ENCODE measurements around the gene CNTNAP2.

The CNTNAP2 gene

GRCh38 chr7:148334959-148335577, 2218.5 kb downstream of the CNTNAP2 start:
- Mint-ChIP-seq H3K4me3 (no peak overlapping the region), H3K27me3 (peaks cover 48 to 66% of the 10 kb centered on the region in 2 donors), H3K36me3 (ENCODE audit: insufficient read depth) (peaks cover 3% of the 10 kb centered on the region), H3K27ac (no peak overlapping the region), H3K4me1 (ENCODE audit: low read depth in 2 of 2) (peaks cover 9% of the 10 kb centered on the region in 2 donors), H3K9me3 (peaks cover 8 to 16% of the 10 kb centered on the region in 2 donors)
- DNase-seq (no peak), ATAC-seq (replicated peaks) (no peak)

- no peak for DNase-seq
- Mint-ChIP-seq H3K27ac (no peak overlapping the region), H3K27me3 (peaks cover 55 to 73% of the 10 kb centered on the region in 2 donors), H3K36me3 (ENCODE audit: insufficient read depth) (peaks cover 3% of the 10 kb centered on the region), H3K4me1 (ENCODE audit: low read depth in 2 of 2) (peaks cover 9% of the 10 kb centered on the region in 2 donors), H3K9me3 (peaks cover 1 to 9% of the 10 kb centered on the region in 2 donors), H3K4me3 (no peak overlapping the region)
- ATAC-seq (replicated peaks), result no peak
These were observed 2219.2 kb downstream of the CNTNAP2 start for GRCh38 chr7:148335790-148336189.

DNA sequence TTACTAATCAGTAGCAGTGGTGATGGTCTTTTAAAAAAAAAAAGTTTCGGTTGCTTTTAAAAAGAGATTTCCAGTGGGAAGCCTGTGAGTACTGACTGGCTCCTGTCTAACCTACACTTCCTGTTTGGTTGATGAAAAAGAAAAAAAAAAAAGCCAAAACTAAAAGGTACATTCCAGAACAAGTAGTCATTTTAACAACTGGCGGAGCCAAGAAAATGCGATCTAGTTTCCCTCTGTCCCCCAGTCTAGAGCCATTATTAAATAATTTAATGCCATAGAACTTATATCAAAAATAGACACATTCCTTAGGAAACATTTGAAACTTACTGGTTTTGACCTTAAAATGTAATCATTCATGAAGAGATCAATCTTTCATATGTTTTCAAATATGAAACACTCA, 2219.8 kb downstream of the CNTNAP2 start:
- peaks cover 9% of the 10 kb centered on the region in 2 donors for H3K4me1 Mint-ChIP-seq (ENCODE audit: low read depth in 2 of 2)
- no peak for DNase-seq
- no peak overlapping the region for H3K27ac Mint-ChIP-seq
- peaks cover 0 to 3% of the 10 kb centered on the region in 2 donors for H3K9me3 Mint-ChIP-seq
- no peak overlapping the region for H3K4me3 Mint-ChIP-seq
- peaks cover 3% of the 10 kb centered on the region for H3K36me3 Mint-ChIP-seq (ENCODE audit: insufficient read depth)
- ATAC-seq (replicated peaks), result no peak
- peaks cover 58 to 80% of the 10 kb centered on the region in 2 donors for H3K27me3 Mint-ChIP-seq

- ATAC-seq (replicated peaks), result no peak
These were observed 2220.8 kb downstream of the CNTNAP2 start for GRCh38 chr7:148337246-148337965.

DNA sequence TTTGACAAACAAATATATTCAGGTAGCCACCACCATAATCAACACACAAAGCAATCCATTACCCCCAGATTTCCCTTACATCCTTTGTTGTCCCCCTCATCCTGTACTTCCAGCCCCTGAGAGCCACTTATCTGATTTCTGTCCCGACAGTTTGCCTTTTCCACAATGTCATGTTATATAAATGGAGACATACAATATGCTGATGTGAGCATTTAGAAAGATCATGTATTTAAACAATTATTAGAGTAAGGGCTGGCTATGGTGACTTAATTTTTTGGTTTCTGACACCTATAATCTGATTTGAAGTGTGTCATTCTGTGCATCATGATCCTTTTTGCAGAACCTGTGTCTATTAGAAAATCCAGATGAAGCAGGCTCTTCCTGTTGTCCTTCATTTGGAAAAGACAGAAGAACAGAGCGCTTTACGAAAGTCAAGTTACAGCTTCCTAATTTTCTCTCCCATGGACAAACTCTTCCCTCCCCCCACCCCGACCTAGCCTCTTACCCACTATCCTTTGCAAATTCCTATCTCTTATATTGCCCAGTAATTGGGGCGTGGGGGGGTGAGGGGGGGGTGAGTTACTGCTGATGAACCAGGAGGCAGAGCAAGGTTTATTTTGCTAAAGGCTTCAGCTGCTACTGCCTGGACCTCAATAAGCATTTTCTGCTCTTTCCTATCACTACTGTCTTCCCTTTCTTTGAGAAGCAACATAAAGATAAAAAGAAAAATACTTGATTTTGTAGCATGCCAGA, 2221.6 kb downstream of the CNTNAP2 start:
- Mint-ChIP-seq H3K9me3 (no peaks in the 10 kb centered on the region), H3K27ac (no peak overlapping the region), H3K36me3 (ENCODE audit: insufficient read depth) (peaks cover 3% of the 10 kb centered on the region), H3K4me3 (no peak overlapping the region), H3K4me1 (ENCODE audit: low read depth in 2 of 2) (peaks cover 9% of the 10 kb centered on the region in 2 donors), H3K27me3 (peaks cover 76 to 97% of the 10 kb centered on the region in 2 donors)
- DNase-seq (no peak), ATAC-seq (replicated peaks) (no peak)

More at GRCh38 chr7:148337246-148337965, 2220.8 kb downstream of the CNTNAP2 start:
- H3K36me3 Mint-ChIP-seq (ENCODE audit: insufficient read depth), result peaks cover 3% of the 10 kb centered on the region
- peaks cover 9% of the 10 kb centered on the region in 2 donors for H3K4me1 Mint-ChIP-seq (ENCODE audit: low read depth in 2 of 2)
- H3K27ac Mint-ChIP-seq, result no peak overlapping the region
- H3K4me3 Mint-ChIP-seq, result no peak overlapping the region
- no peaks in the 10 kb centered on the region for H3K9me3 Mint-ChIP-seq
- no peak for DNase-seq
- peaks cover 68 to 90% of the 10 kb centered on the region in 2 donors for H3K27me3 Mint-ChIP-seq

DNA sequence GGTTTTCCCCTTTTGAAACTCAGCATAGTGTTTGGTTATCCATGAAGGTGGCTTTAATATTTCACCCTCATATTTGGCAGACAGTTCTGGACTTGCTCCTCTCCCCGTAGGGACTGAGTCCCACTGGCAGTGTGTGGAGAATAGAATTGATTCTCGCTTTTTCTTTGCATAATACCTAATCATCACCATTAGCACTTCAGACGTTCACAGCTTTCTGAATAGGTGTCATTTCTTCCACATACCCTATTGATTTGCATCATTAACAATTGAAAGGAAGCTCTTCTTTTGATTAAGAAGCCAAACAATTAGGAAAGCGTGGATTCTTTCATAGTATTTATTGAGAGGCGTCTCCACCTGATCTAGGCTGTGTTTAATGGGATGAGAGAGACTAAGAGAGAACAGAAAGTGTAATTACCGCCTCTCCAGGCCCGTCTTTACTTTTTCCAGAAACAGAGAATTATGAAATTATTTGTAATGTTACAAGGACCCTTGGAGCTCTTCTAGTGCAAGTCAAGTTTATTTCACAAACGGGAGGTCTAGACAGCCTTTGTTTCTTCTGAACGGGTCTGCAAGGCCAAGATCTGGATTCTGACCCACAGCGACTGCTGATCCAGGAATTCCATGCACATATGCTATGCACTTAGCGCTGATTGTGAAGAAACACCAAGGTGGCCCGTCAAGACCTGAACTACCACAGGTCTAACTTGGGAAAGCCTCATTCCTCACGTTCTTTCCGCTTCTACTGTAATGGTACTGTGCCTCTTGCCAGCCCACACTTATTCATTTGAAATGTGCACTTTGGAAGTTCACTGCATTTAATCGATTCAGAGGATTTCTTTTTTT, 2224.1 kb downstream of the CNTNAP2 start:
- no peak for DNase-seq
- peaks cover 9% of the 10 kb centered on the region in 2 donors for H3K4me1 Mint-ChIP-seq (ENCODE audit: low read depth in 2 of 2)
- no peak overlapping the region for H3K27ac Mint-ChIP-seq
- H3K4me3 Mint-ChIP-seq, result no peak overlapping the region
- H3K27me3 Mint-ChIP-seq, result peaks cover 89 to 99% of the 10 kb centered on the region in 2 donors
- no peak for ATAC-seq (replicated peaks)
- no peaks in the 10 kb centered on the region for H3K9me3 Mint-ChIP-seq
- no peaks in the 10 kb centered on the region for H3K36me3 Mint-ChIP-seq (ENCODE audit: insufficient read depth)

- DNase-seq (no peak), ATAC-seq (replicated peaks) (no peak)
- Mint-ChIP-seq H3K4me1 (ENCODE audit: low read depth in 2 of 2) (peaks cover 3 to 4% of the 10 kb centered on the region in 2 donors), H3K27me3 (peaks cover 58 to 67% of the 10 kb centered on the region in 2 donors), H3K27ac (no peak overlapping the region), H3K4me3 (no peak overlapping the region), H3K9me3 (no peaks in the 10 kb centered on the region), H3K36me3 (ENCODE audit: insufficient read depth) (no peaks in the 10 kb centered on the region)
These were observed 2227.8 kb downstream of the CNTNAP2 start for GRCh38 chr7:148344406-148344805.

DNA sequence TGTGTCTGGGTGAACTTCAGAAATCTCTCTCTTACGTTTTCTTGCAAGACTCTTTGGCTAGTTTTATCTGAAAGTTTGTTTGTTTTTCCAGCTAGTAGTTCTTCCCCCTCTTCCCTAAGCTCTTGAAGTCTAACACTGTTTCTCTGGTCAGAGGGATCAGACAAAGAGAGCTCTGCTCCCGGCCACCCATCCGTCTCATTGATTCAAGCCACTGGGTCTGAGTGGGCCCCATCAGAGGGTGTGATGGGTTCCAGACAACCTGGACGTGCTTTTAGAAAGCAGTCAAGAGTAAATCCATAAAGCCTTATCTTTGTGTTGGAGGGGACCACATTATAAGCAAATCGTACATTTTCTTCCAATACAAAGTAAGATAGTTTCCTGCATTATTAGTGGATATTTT, 2231.4 kb downstream of the CNTNAP2 start:
- no peaks in the 10 kb centered on the region for H3K4me1 Mint-ChIP-seq (ENCODE audit: low read depth in 2 of 2)
- peaks cover 40 to 46% of the 10 kb centered on the region in 2 donors for H3K27me3 Mint-ChIP-seq
- no peak overlapping the region for H3K27ac Mint-ChIP-seq
- DNase-seq, result no peak
- no peak overlapping the region for H3K4me3 Mint-ChIP-seq
- no peaks in the 10 kb centered on the region for H3K36me3 Mint-ChIP-seq (ENCODE audit: insufficient read depth)
- no peak for ATAC-seq (replicated peaks)
- no peaks in the 10 kb centered on the region for H3K9me3 Mint-ChIP-seq

GRCh38 chr7:148348466-148348865, 2231.9 kb downstream of the CNTNAP2 start:
- no peaks in the 10 kb centered on the region for H3K9me3 Mint-ChIP-seq
- peaks cover 36 to 41% of the 10 kb centered on the region in 2 donors for H3K27me3 Mint-ChIP-seq
- no peaks in the 10 kb centered on the region for H3K4me1 Mint-ChIP-seq (ENCODE audit: low read depth in 2 of 2)
- no peak for DNase-seq
- no peak overlapping the region for H3K27ac Mint-ChIP-seq
- H3K36me3 Mint-ChIP-seq (ENCODE audit: insufficient read depth), result no peaks in the 10 kb centered on the region
- H3K4me3 Mint-ChIP-seq, result no peak overlapping the region
- no peak for ATAC-seq (replicated peaks)

GRCh38 chr7:148356303-148356702, 2239.7 kb downstream of the CNTNAP2 start:
- Mint-ChIP-seq H3K27ac (no peak overlapping the region), H3K4me1 (ENCODE audit: low read depth in 2 of 2) (no peaks in the 10 kb centered on the region), H3K4me3 (no peak overlapping the region), H3K36me3 (ENCODE audit: insufficient read depth) (no peaks in the 10 kb centered on the region), H3K27me3 (peaks cover 21 to 22% of the 10 kb centered on the region in 2 donors), H3K9me3 (no peaks in the 10 kb centered on the region)
- DNase-seq, result no peak
- ATAC-seq (replicated peaks), result no peak

DNA sequence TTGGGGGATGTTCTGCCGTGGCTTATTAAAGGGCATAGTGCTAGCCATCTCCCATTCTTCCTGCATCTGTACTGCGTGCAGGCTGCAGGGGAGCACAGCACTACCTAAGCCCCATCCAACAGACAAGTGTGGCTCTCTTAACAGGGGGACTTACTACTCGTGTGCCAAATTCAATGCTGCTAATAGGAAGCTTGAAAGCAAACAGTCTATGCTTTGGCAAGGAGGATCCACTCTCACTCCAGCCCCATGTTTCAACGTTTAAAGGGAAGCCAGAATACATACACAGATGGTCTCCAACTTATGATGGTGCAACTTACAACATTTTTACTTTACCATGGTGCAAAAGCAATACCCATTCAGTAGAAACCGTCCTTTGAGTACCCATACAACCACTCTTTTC, 2245.9 kb downstream of the CNTNAP2 start:
- Mint-ChIP-seq H3K4me3 (no peak overlapping the region), H3K4me1 (ENCODE audit: low read depth in 2 of 2) (no peaks in the 10 kb centered on the region), H3K27ac (no peak overlapping the region), H3K27me3 (peaks cover 20 to 21% of the 10 kb centered on the region in 2 donors), H3K36me3 (ENCODE audit: insufficient read depth) (no peaks in the 10 kb centered on the region), H3K9me3 (no peaks in the 10 kb centered on the region)
- no peak for DNase-seq
- no peak for ATAC-seq (replicated peaks)

- Mint-ChIP-seq H3K27me3 (peaks cover 0 to 16% of the 10 kb centered on the region in 2 donors), H3K27ac (no peak overlapping the region), H3K4me3 (no peak overlapping the region), H3K36me3 (ENCODE audit: insufficient read depth) (no peaks in the 10 kb centered on the region), H3K4me1 (ENCODE audit: low read depth in 2 of 2) (no peaks in the 10 kb centered on the region), H3K9me3 (peaks cover 0 to 6% of the 10 kb centered on the region in 2 donors)
- DNase-seq (no peak), ATAC-seq (replicated peaks) (no peak)
These were observed 2251.3 kb downstream of the CNTNAP2 start for GRCh38 chr7:148367731-148368475.

Data from effector memory CD8-positive, alpha-beta T cell (primary cell).